Astrocyte (in vitro differentiated cells and primary cell): ENCODE results near the gene LCOR.

Experiments used
- EZH2 ChIP-seq: IDR thresholded peaks from 2 replicates; pipeline ENCODE4 v1.6.1; 2012; ENCODE audit warnings: mild to moderate bottlenecking, low read length, inconsistent platforms; ENCODE audit not compliant: insufficient read depth
- TF ChIP-seq, protein P1 (sequence below): IDR thresholded peaks from 2 replicates; pipeline ENCODE4 v1.5.1; 2011; ENCODE audit warnings: low read depth, mild to moderate bottlenecking, inconsistent platforms, low read length, moderate library complexity; ENCODE audit not compliant: insufficient read depth

GRCh38 chr10:96947036-96947435, 114.9 kb downstream of the LCOR start:
- TF ChIP-seq, protein P1, sequence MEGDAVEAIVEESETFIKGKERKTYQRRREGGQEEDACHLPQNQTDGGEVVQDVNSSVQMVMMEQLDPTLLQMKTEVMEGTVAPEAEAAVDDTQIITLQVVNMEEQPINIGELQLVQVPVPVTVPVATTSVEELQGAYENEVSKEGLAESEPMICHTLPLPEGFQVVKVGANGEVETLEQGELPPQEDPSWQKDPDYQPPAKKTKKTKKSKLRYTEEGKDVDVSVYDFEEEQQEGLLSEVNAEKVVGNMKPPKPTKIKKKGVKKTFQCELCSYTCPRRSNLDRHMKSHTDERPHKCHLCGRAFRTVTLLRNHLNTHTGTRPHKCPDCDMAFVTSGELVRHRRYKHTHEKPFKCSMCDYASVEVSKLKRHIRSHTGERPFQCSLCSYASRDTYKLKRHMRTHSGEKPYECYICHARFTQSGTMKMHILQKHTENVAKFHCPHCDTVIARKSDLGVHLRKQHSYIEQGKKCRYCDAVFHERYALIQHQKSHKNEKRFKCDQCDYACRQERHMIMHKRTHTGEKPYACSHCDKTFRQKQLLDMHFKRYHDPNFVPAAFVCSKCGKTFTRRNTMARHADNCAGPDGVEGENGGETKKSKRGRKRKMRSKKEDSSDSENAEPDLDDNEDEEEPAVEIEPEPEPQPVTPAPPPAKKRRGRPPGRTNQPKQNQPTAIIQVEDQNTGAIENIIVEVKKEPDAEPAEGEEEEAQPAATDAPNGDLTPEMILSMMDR: no peak
- TF ChIP-seq EZH2: no peak
